Measurements from ENCODE around the gene NECAB3.

Gene NECAB3

GRCh38 chr20:33653218-33653899 is 20.9 kb downstream of the NECAB3 start:
- POLR2A ChIA-PET (ENCODE audit: low non-redundant PET) = interaction anchor here (0.6 to 1.5 kb wide), 3 partner anchors 10 to 196 kb away, joined by 3 to 5 read pairs (median 5); no protein-coding TSS in a partner anchor
- TF ChIP-seq CTCF (conservative IDR thresholded peaks at IDR 0.05; ENCODE audit: low read depth) = peak; percentile 93
- CTCF ChIA-PET = interaction anchor here (0.6 to 2.4 kb wide), 18 partner anchors 9 to 371 kb away, joined by 3 to 16 read pairs (median 4); partner anchors contain the start of genes ACTL10, C20orf144 and CDK5RAP1
- no peak overlapping the region for H3K27ac ChIP-seq
- peak; percentile 85 for DNase-seq (ENCODE audit: low spot score)

DNA sequence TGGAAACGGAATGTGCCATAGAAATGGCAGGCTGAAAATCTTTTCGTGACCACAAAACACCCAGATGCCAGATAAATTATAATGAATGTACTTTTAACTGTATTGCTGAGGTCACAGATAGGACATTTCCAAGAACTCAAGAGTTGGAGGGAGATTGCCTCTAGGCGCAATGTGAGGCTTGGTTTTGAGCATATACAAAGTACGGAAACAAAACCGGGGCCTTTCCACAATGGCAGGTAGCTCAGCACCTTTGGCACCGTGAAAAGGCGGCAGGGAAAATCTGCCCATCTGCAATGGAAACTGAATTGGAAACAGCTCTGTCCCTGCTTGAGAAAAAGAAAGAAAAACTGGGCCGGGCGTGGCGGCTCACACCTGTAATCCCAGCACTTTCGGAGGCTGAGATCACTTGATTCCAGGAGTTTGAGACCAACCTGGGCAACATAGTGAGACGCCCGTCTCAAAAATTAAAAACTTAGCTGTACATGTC is 22.6 kb downstream of the NECAB3 start:
- H3K27ac ChIP-seq = no peak overlapping the region
- ChIA-PET POLR2A (ENCODE audit: low non-redundant PET) (no interaction called here), CTCF (interaction anchor here (0.6 to 1.4 kb wide), 3 partner anchors 12 to 25 kb away, joined by 3 to 4 read pairs (median 3); no protein-coding TSS in a partner anchor)
- DNase-seq (ENCODE audit: low spot score) = no peak
- no peak for TF ChIP-seq CTCF (conservative IDR thresholded peaks at IDR 0.05; ENCODE audit: low read depth)

DNA sequence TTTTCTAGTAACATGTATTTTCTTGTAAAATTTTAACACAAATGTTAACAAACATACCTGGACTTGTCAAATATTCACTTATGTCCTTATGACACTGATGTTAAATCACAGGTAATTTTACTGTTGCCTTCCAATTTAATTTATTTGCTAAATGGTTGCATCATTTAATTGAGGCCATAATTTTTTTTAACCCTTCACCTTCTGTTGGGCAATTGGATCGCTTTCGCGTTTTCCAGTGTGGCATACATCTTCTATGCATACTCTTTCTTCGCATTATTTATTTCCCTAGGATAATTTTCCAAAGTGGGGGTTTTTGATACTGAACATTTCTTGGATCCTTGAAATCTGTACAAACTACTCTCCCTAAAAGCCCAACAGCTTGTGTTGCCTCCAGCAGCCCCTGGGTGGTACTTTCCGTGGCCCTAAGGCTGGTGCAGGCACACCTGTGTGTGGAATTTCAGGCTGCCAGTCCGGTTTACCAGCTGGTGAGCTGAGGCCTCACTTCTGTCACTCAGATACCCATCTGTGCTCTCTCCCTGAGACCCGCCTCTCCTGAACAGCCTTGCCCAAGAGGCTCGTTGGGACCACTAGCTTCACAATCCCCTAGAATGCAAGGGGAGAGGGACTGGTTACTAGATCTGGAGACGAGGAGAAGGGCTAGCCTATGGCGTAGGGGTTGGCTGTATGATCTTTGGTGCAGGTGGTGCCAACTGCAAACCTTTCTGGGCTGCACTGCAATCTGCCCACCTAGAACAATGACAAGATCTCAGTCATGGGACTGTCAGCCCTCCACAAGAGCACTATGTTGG is 23.3 kb downstream of the NECAB3 start:
- peak; percentile 78 for DNase-seq (ENCODE audit: low spot score)
- POLR2A ChIA-PET (ENCODE audit: low non-redundant PET) = no interaction called here
- H3K27ac ChIP-seq = peak overlapping the region; percentile 20; the same call in 1 of the 2 replicates
- TF ChIP-seq CTCF (conservative IDR thresholded peaks at IDR 0.05; ENCODE audit: low read depth) = no peak
- CTCF ChIA-PET = interaction anchor here (0.6 to 1.4 kb wide), 5 partner anchors 11 to 193 kb away, joined by 3 to 4 read pairs (median 3); no protein-coding TSS in a partner anchor

DNA sequence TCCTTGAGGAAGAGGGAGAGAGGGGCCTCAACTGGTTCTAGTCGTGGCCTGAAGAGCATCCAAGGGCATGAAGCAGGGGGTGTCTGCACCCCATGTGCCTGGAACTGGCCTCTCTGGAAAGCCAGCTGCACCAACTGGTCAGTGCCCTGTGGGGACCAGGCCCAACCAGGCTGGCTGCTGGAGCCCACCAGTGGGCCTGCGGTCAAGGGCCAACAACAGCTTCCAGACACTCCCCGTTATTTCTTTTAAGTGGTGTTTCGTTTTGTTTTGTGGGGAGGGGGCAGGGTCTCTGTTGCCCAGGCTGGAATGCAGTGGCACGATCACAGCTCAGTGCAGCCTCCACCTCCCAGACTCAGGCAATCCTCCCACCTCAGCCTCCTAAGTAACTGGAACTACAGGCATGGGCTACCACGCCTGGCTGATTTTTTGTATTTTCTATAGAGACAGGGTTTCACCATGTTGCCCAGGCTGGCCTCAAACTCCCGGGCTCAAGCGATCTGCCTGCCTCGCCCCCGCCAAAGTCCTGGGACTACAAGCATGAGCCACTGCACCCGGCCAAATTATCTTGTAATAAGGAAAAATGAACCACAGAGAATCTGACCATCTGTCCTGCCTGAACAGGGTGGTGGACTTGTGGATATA is 24.0 kb downstream of the NECAB3 start:
- ChIA-PET CTCF (interaction anchor here (0.6 to 4.0 kb wide), 4 partner anchors 11 to 318 kb away, joined by 3 to 25 read pairs (median 4); no protein-coding TSS in a partner anchor), POLR2A (ENCODE audit: low non-redundant PET) (interaction anchor here (0.7 kb wide), 1 partner anchor 162 kb away, joined by 4 read pairs; no protein-coding TSS in a partner anchor)
- TF ChIP-seq CTCF (conservative IDR thresholded peaks at IDR 0.05; ENCODE audit: low read depth) = no peak
- no peak for DNase-seq (ENCODE audit: low spot score)
- peak overlapping the region; percentile 20 for H3K27ac ChIP-seq

- no peak for DNase-seq (ENCODE audit: low spot score)
- H3K27ac ChIP-seq = peak overlapping the region; percentile 4; the same call in 1 of the 2 replicates
- ChIA-PET POLR2A (ENCODE audit: low non-redundant PET) (no interaction called here), CTCF (interaction anchor here (4.0 kb wide), 1 partner anchor 19 kb away, joined by 25 read pairs; no protein-coding TSS in a partner anchor)
- no peak for TF ChIP-seq CTCF (conservative IDR thresholded peaks at IDR 0.05; ENCODE audit: low read depth)
Observed at GRCh38 chr20:33649201-33649681, 25.0 kb downstream of the NECAB3 start.

Measured in RWPE1 (cell line).